GM21423 (cell line): Measurements from ENCODE around the gene AUTS2.

ENCODE experiments used
- ATAC-seq: cut with Tn5 transposase; IDR thresholded peaks from one replicate; pipeline ENCODE4 v1.9.1; 2021; ENCODE audit warnings: mild to moderate bottlenecking, moderate library complexity; ENCODE audit not compliant: unreplicated experiment

The AUTS2 gene

GRCh38 chr7:70595755-70596597 lies 997.7 kb downstream of the AUTS2 start:
- no peak for ATAC-seq

- no peak for ATAC-seq
These were observed 998.3 kb downstream of the AUTS2 start for GRCh38 chr7:70596598-70596913.

- ATAC-seq, result no peak
These were observed 998.8 kb downstream of the AUTS2 start for GRCh38 chr7:70597066-70597465.

GRCh38 chr7:70598976-70599375 lies 1000.7 kb downstream of the AUTS2 start:
- ATAC-seq, result no peak

- ATAC-seq, result no peak
These were observed 1001.3 kb downstream of the AUTS2 start for GRCh38 chr7:70599446-70600190.

GRCh38 chr7:70600993-70601392 lies 1002.7 kb downstream of the AUTS2 start:
- no peak for ATAC-seq

- ATAC-seq, result no peak
These were observed 1003.8 kb downstream of the AUTS2 start for GRCh38 chr7:70602117-70602516.

GRCh38 chr7:70607281-70607680 lies 1009.0 kb downstream of the AUTS2 start:
- no peak for ATAC-seq

GRCh38 chr7:70607759-70608158 lies 1009.5 kb downstream of the AUTS2 start:
- no peak for ATAC-seq

- no peak for ATAC-seq
These were observed 1010.0 kb downstream of the AUTS2 start for GRCh38 chr7:70608229-70608628.

GRCh38 chr7:70612811-70613210 lies 1014.5 kb downstream of the AUTS2 start:
- no peak for ATAC-seq

- ATAC-seq, result no peak
These were observed 1016.2 kb downstream of the AUTS2 start for GRCh38 chr7:70614237-70615045.

- no peak for ATAC-seq
These were observed 1016.9 kb downstream of the AUTS2 start for GRCh38 chr7:70615066-70615606.

GRCh38 chr7:70616211-70616610 lies 1017.9 kb downstream of the AUTS2 start:
- no peak for ATAC-seq

GRCh38 chr7:70616821-70617220 lies 1018.5 kb downstream of the AUTS2 start:
- ATAC-seq, result no peak

GRCh38 chr7:70618020-70618551 lies 1019.8 kb downstream of the AUTS2 start:
- no peak for ATAC-seq

GRCh38 chr7:70619130-70619529 lies 1020.9 kb downstream of the AUTS2 start:
- ATAC-seq, result no peak

- ATAC-seq, result no peak
These were observed 1021.4 kb downstream of the AUTS2 start for GRCh38 chr7:70619659-70620058.

- ATAC-seq, result no peak
These were observed 1022.2 kb downstream of the AUTS2 start for GRCh38 chr7:70620333-70621055.

GRCh38 chr7:70621954-70622600 lies 1023.8 kb downstream of the AUTS2 start:
- ATAC-seq, result no peak
